Tibial nerve (tissue), 4 donors: Measurements from ENCODE around the gene BMPR1A. TPM values are rescaled to one million over a fixed set of nuclear protein-coding genes. Genes with fewer than 3 reads are reported as not detected.

Experiments used
- DNase-seq, 2 donors: peaks; one replicate each; pipeline ENCODE4 v3.0.0-alpha.2; 2019; ENCODE audit warnings: low spot score in 2 of 2
- H3K27ac ChIP-seq, 4 donors: fragments of 200-600 bp; sonication (generic) in 3 of 4; one replicate each; pipeline ENCODE4 v1.5.1; 2017 to 2019; ENCODE audit warnings: mild to moderate bottlenecking in 1 of 4
- H3K27me3 ChIP-seq, 2 donors: fragments of 200-600 bp; sonication (generic) in 1 of 2; one replicate each; pipeline versions ENCODE4 v1.5.1 to v1.6.0; 2017 to 2019
- H3K36me3 ChIP-seq, 3 donors: fragments of 200-600 bp; sonication (generic); one replicate each; pipeline ENCODE4 v1.5.1; 2018 to 2019
- H3K4me1 ChIP-seq, 4 donors: fragments of 200-600 bp; sonication (generic) in 3 of 4; one replicate each; pipeline ENCODE4 v1.5.1; 2017 to 2019
- H3K4me3 ChIP-seq, 4 donors: fragments of 200-600 bp; sonication (generic) in 3 of 4; one replicate each; pipeline ENCODE4 v1.5.1; 2017 to 2019; ENCODE audit warnings: mild to moderate bottlenecking in 1 of 4, moderate library complexity in 1 of 4
- H3K9me3 ChIP-seq, 4 donors: fragments of 200-600 bp; sonication (generic) in 3 of 4; one replicate each; pipeline ENCODE4 v1.5.1; 2017 to 2019
- CTCF ChIP-seq, 5 experiments: fragments of 200-600 bp in 3 of 5; fragments of 450-650 bp in 2 of 5; sonication (generic) in 3 of 5; IDR thresholded peaks; one replicate each; pipeline ENCODE4 v1.5.1; 2016 to 2019; ENCODE audit warnings: antibody characterized with exemption in 5 of 5, mild to moderate bottlenecking in 3 of 5, moderate library complexity in 2 of 5
- EP300 ChIP-seq, 2 donors: sonication (generic); formaldehyde crosslinking; IDR thresholded peaks; one replicate each; pipeline ENCODE4 v1.6.1; 2017; ENCODE audit warnings: antibody characterized with exemption in 2 of 2, mild to moderate bottlenecking in 1 of 2
- POLR2A ChIP-seq, 2 donors: fragments of 450-650 bp; IDR thresholded peaks; one replicate each; pipeline ENCODE4 v1.6.1; 2017; ENCODE audit warnings: antibody characterized with exemption in 2 of 2, mild to moderate bottlenecking in 2 of 2, moderate library complexity in 2 of 2
- WGBS, 2 donors: methylation state at CpG; one replicate each; pipeline ENCODE4 v1.1.5; 2018; 5-methylcytosine and 5-hydroxymethylcytosine counted together
- total RNA-seq, 4 donors: library from RNA; depleted of rRNA; stranded (reverse); fragments of >200 nt; gene quantifications; one replicate each; pipeline ENCODE4 v1.1.0, GENCODE V29; 2016

BMPR1A gene
- total RNA-seq, 4 donors from 2014 or later: 35.7 to 51.3 (median 42.8) TPM

GRCh38 chr10:86830043-86830591 lies 73.7 kb downstream of the BMPR1A start:
- DNase-seq: no peak
- TF ChIP-seq CTCF (IDR thresholded peaks at IDR 0.05): no peak
- no peak for TF ChIP-seq EP300 (IDR thresholded peaks at IDR 0.05)
- H3K27me3 ChIP-seq: no peaks in the 10 kb centered on the region
- H3K4me1 ChIP-seq: peaks cover 0 to 59% (median 3%) of the 10 kb centered on the region in 4 donors
- 73 to 75% methylated on average over 4 of the region's 4 CpGs for WGBS, 2 donors
- H3K9me3 ChIP-seq: no peaks in the 10 kb centered on the region
- H3K27ac ChIP-seq: no peak overlapping the region
- H3K36me3 ChIP-seq: no peaks in the 10 kb centered on the region
- H3K4me3 ChIP-seq: no peak overlapping the region

- Histone ChIP-seq H3K4me1 (peaks cover 0 to 73% (median 3%) of the 10 kb centered on the region in 4 donors), H3K27ac (no peak overlapping the region), H3K27me3 (no peaks in the 10 kb centered on the region), H3K4me3 (no peak overlapping the region), H3K36me3 (no peaks in the 10 kb centered on the region), H3K9me3 (no peaks in the 10 kb centered on the region)
- TF ChIP-seq POLR2A (IDR thresholded peaks at IDR 0.05) (no peak), EP300 (IDR thresholded peaks at IDR 0.05) (no peak), CTCF (IDR thresholded peaks at IDR 0.05) (no peak)
- no peak for DNase-seq
These were observed 77.5 kb downstream of the BMPR1A start for GRCh38 chr10:86833969-86834368.

DNA sequence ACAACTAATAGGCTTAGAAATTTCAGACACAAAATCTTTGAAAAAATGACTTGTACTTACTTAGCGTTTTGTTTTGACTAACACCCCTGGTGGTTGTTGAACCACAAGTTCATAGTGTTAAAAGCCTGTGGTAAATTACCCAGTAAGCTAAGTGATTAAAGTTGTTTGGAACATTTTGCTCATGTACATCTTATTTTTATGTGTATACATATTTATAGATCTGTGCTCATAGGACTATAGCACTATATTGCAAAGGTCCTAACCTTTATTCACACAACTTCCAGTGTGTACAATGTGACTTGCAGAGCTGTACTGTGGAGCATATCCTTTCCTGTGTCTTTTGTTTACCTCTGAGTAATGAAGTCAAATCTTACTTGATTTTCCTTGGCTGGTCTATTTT lies 79.6 kb downstream of the BMPR1A start:
- Histone ChIP-seq H3K36me3 (peaks cover 0 to 15% (median 0%) of the 10 kb centered on the region in 3 donors), H3K27me3 (no peaks in the 10 kb centered on the region), H3K27ac (no peak overlapping the region), H3K4me3 (no peak overlapping the region), H3K4me1 (peaks cover 0 to 53% (median 3%) of the 10 kb centered on the region in 4 donors), H3K9me3 (no peaks in the 10 kb centered on the region)
- no peak for TF ChIP-seq POLR2A (IDR thresholded peaks at IDR 0.05)
- TF ChIP-seq EP300 (IDR thresholded peaks at IDR 0.05): no peak
- no peak for TF ChIP-seq CTCF (IDR thresholded peaks at IDR 0.05)
- 45 to 65% methylated on average over 1 of the region's 1 CpG for WGBS, 2 donors
- DNase-seq: no peak

- H3K4me1 ChIP-seq: peaks cover 0 to 47% (median 3%) of the 10 kb centered on the region in 4 donors
- WGBS, 2 donors: 77 to 79% methylated on average over 7 of the region's 7 CpGs
- DNase-seq: no peak
- no peak overlapping the region for H3K27ac ChIP-seq
- H3K36me3 ChIP-seq: peaks cover 0 to 27% (median 0%) of the 10 kb centered on the region in 3 donors
- H3K27me3 ChIP-seq: no peaks in the 10 kb centered on the region
- H3K4me3 ChIP-seq: no peak overlapping the region
- TF ChIP-seq CTCF (IDR thresholded peaks at IDR 0.05) (no peak), EP300 (IDR thresholded peaks at IDR 0.05) (no peak), POLR2A (IDR thresholded peaks at IDR 0.05) (no peak)
- no peaks in the 10 kb centered on the region for H3K9me3 ChIP-seq
These were observed 81.2 kb downstream of the BMPR1A start for GRCh38 chr10:86837663-86838062.

GRCh38 chr10:86840498-86840897 lies 84.1 kb downstream of the BMPR1A start:
- no peaks in the 10 kb centered on the region for H3K9me3 ChIP-seq
- peaks cover 0 to 42% (median 0%) of the 10 kb centered on the region in 3 donors for H3K36me3 ChIP-seq
- TF ChIP-seq CTCF (IDR thresholded peaks at IDR 0.05) (no peak), EP300 (IDR thresholded peaks at IDR 0.05) (no peak), POLR2A (IDR thresholded peaks at IDR 0.05) (no peak)
- no peak overlapping the region for H3K27ac ChIP-seq
- 72 to 73% methylated on average over 4 of the region's 4 CpGs for WGBS, 2 donors
- H3K4me1 ChIP-seq: peaks cover 0 to 23% (median 0%) of the 10 kb centered on the region in 4 donors
- no peak for DNase-seq
- H3K4me3 ChIP-seq: no peak overlapping the region
- H3K27me3 ChIP-seq: no peaks in the 10 kb centered on the region
